Naive thymus-derived CD4-positive, alpha-beta T cell (primary cell): Measurements from ENCODE around the gene IPO4. TPM values are rescaled to one million over a fixed set of nuclear protein-coding genes. Genes with fewer than 3 reads are reported as not detected.
A peak's percentile ranks its signal among the peaks of the same experiment; 100 is the strongest.

ENCODE experiments used
- ATAC-seq: fragments of 150-1000 bp; cut with Tn5 transposase; 2 replicates; pipeline ENCODE4 v1.10.0; 2021; ENCODE audit warnings: mild to moderate bottlenecking, moderate library complexity
- CTCF ChIA-PET: fragments of 350-600 bp; sonication (Branson Sonifier 250); formaldehyde crosslinking; loops from one replicate; lab custom pipeline; 2021; ENCODE audit warnings: antibody characterized with exemption; lab: Charles Lee
- POLR2A ChIA-PET: fragments of 350-600 bp; sonication (Branson Sonifier 250); formaldehyde crosslinking; loops from one replicate; lab custom pipeline; 2021; ENCODE audit warnings: antibody characterized with exemption, inconsistent platforms; lab: Charles Lee
- DNase-seq, 9 donors: peaks; one replicate each; pipeline versions ENCODE4 v3.0.0 to v3.0.0-alpha.2; 2020 to 2022; ENCODE audit warnings: mixed read lengths in 1 of 9
- H3K27ac ChIP-seq: one replicate; pipeline ENCODE4 v1.7.0; 2013; ENCODE audit warnings: mild to moderate bottlenecking, low read depth, low read length, moderate library complexity
- H3K27me3 ChIP-seq, 2 donors: one replicate each; pipeline ENCODE4 v1.7.0; 2013; ENCODE audit warnings: low read length in 2 of 2, mild to moderate bottlenecking in 2 of 2, moderate library complexity in 2 of 2; ENCODE audit not compliant: control insufficient read depth in 2 of 2, insufficient read depth in 2 of 2
- H3K36me3 ChIP-seq, 3 experiments: 1 replicate in 2 of 3; 2 replicates in 1 of 3; pipeline ENCODE4 v1.7.0; 2013; ENCODE audit warnings: low read length in 3 of 3, mild to moderate bottlenecking in 3 of 3, moderate library complexity in 1 of 3; ENCODE audit not compliant: insufficient read depth in 3 of 3, control insufficient read depth in 2 of 3
- H3K4me1 ChIP-seq, 2 donors: one replicate each; pipeline ENCODE4 v1.7.0; 2013; ENCODE audit warnings: low read length in 2 of 2, mild to moderate bottlenecking in 2 of 2, moderate library complexity in 1 of 2; ENCODE audit not compliant: control insufficient read depth in 2 of 2, insufficient read depth in 2 of 2
- H3K4me3 ChIP-seq: 2 replicates; pipeline ENCODE4 v1.7.0; 2013; ENCODE audit warnings: mild to moderate bottlenecking, low read length
- H3K9me3 ChIP-seq, 3 experiments: 1 replicate in 2 of 3; 2 replicates in 1 of 3; pipeline ENCODE4 v1.7.0; 2013; ENCODE audit warnings: low read length in 3 of 3; ENCODE audit not compliant: control insufficient read depth in 2 of 3
- H3K27ac Mint-ChIP-seq, 9 donors: one replicate each; pipeline ENCODE4 v1.8.0; 2020 to 2022; ENCODE audit warnings: mixed read lengths in 9 of 9, mild to moderate bottlenecking in 8 of 9, moderate library complexity in 5 of 9, inconsistent platforms in 2 of 9
- H3K27me3 Mint-ChIP-seq, 5 donors: one replicate each; pipeline ENCODE4 v1.8.0; 2021 to 2022; ENCODE audit warnings: mixed read lengths in 5 of 5, mild to moderate bottlenecking in 1 of 5
- H3K36me3 Mint-ChIP-seq, 5 donors: one replicate each; pipeline ENCODE4 v1.8.0; 2020 to 2022; ENCODE audit warnings: mixed read lengths in 5 of 5, mild to moderate bottlenecking in 3 of 5, inconsistent platforms in 1 of 5
- H3K4me1 Mint-ChIP-seq, 7 donors: one replicate each; pipeline ENCODE4 v1.8.0; 2020 to 2022; ENCODE audit warnings: mixed read lengths in 7 of 7, mild to moderate bottlenecking in 3 of 7, inconsistent platforms in 1 of 7
- H3K4me3 Mint-ChIP-seq, 10 donors: one replicate each; pipeline ENCODE4 v1.8.0; 2020 to 2022; ENCODE audit warnings: mild to moderate bottlenecking in 10 of 10, mixed read lengths in 10 of 10, moderate library complexity in 6 of 10, inconsistent platforms in 2 of 10
- H3K9me3 Mint-ChIP-seq, 11 donors: one replicate each; pipeline ENCODE4 v1.8.0; 2020 to 2022; ENCODE audit warnings: mixed read lengths in 11 of 11, mild to moderate bottlenecking in 4 of 11, inconsistent platforms in 1 of 11, moderate library complexity in 1 of 11
- intact Hi-C, 2 donors: fragments of 100-400 bp; cut with micrococcal nuclease; formaldehyde crosslinking; loops; one replicate each; pipeline ENCODE4 v1.15.1; 2023
- polyA plus RNA-seq, 2 donors: library from polyadenylated mRNA; unstranded; fragments of 300-500 nt; fragmentation: Illumina TruSeq; gene quantifications; one replicate each; pipeline ENCODE4 v1.2.3, GENCODE V29; 2021
- total RNA-seq, 6 experiments: library from RNA in 5 of 6; stranded (reverse) in 5 of 6; gene quantifications; 1 replicate in 5 of 6; 2 replicates in 1 of 6; pipeline ENCODE4 v1.2.3 and lab custom pipeline; 2021 to 2026

The IPO4 gene
- total and polyA plus RNA-seq, 7 experiments from 2014 or later, result 17.5 to 45.2 (median 36.2) TPM

DNA sequence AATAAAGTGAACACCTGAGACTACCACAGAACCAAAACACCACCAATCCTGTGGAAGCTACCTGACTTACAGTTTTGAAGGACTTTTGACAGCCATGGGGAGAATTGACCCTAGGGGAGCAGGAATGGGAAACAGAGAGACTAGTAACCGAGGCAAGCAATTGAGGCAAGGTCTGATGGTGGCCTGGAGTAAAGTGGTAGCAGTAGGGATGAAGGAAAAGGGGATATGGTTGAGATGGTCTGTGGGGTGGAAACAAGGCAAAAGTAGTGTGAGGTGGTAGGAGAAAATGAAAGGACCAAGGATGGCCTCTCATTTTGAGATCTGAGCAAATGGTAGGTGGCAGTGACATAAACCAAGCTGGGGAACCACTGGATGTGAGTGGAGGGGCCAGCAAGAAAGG is 31.8 kb downstream of the IPO4 start:
- peak overlapping the region; percentile 46 to 100 (median 75) for H3K27ac Mint-ChIP-seq
- H3K27ac ChIP-seq, result no peak overlapping the region
- no peak overlapping the region for H3K4me3 ChIP-seq
- H3K9me3 Mint-ChIP-seq, result peaks cover 0 to 4% (median 0%) of the 10 kb centered on the region in 11 donors
- ATAC-seq (no peak), DNase-seq (no peak)
- ChIA-PET CTCF (interaction anchor here (0.6 kb wide), 1 partner anchor 47 kb away, joined by 4 read pairs; no protein-coding TSS in a partner anchor), POLR2A (interaction anchor here (1.0 to 1.7 kb wide), 3 partner anchors 10 to 59 kb away, joined by 3 to 7 read pairs (median 3); partner anchors contain the start of genes IPO4 and MDP1)
- peaks cover 23 to 69% (median 26%) of the 10 kb centered on the region in 3 experiments for H3K36me3 ChIP-seq
- H3K9me3 ChIP-seq, result no peaks in the 10 kb centered on the region
- H3K27me3 Mint-ChIP-seq, result peaks cover 0 to 4% (median 0%) of the 10 kb centered on the region in 5 donors
- intact Hi-C loops, result no loop called here
- H3K4me1 ChIP-seq, result peaks cover 9% of the 10 kb centered on the region in 2 donors
- H3K27me3 ChIP-seq, result no peaks in the 10 kb centered on the region
- H3K4me1 Mint-ChIP-seq, result peaks cover 11 to 33% (median 21%) of the 10 kb centered on the region in 7 donors
- no peak overlapping the region for H3K4me3 Mint-ChIP-seq
- peaks cover 6 to 55% (median 27%) of the 10 kb centered on the region in 5 donors for H3K36me3 Mint-ChIP-seq

DNA sequence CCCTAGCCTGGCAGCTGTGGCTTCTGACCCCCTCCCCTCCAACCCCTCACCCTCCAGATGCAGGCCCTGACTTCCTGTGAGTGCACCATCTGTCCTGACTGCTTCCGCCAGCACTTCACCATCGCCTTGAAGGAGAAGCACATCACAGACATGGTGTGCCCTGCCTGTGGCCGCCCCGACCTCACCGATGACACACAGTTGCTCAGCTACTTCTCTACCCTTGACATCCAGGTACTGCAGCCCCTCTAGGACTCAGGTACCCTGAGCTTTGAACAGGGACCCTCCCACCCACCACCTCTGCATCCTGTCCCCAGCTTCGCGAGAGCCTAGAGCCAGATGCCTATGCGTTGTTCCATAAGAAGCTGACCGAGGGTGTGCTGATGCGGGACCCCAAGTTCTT is 33.5 kb downstream of the IPO4 start:
- no peaks in the 10 kb centered on the region for H3K27me3 ChIP-seq
- H3K36me3 ChIP-seq, result peaks cover 27 to 77% (median 41%) of the 10 kb centered on the region in 3 experiments
- no peak overlapping the region for H3K4me3 Mint-ChIP-seq
- peaks cover under 1 to 1% of the 10 kb centered on the region in 2 donors for H3K4me1 ChIP-seq
- no peak for ATAC-seq
- no peak overlapping the region for H3K4me3 ChIP-seq
- CTCF ChIA-PET, result interaction anchor here (1.2 kb wide), 1 partner anchor 9 kb away, joined by 5 read pairs; no protein-coding TSS in a partner anchor
- peaks cover 0 to 25% (median 11%) of the 10 kb centered on the region in 7 donors for H3K4me1 Mint-ChIP-seq
- H3K36me3 Mint-ChIP-seq, result peaks cover 6 to 50% (median 25%) of the 10 kb centered on the region in 5 donors
- intact Hi-C loops, result no loop called here
- POLR2A ChIA-PET, result interaction anchor here (0.5 to 1.7 kb wide), 8 partner anchors 8 to 88 kb away, joined by 3 to 8 read pairs (median 4); partner anchors contain the start of genes DCAF11, MDP1, NRL and PSME1
- peak overlapping the region; percentile 47 for H3K27ac ChIP-seq
- DNase-seq, result no peak
- H3K27me3 Mint-ChIP-seq, result no peaks in the 10 kb centered on the region
- H3K9me3 ChIP-seq, result no peaks in the 10 kb centered on the region
- no peaks in the 10 kb centered on the region for H3K9me3 Mint-ChIP-seq
- peak overlapping the region in 5 of 9 donors; percentile 38 to 81 (median 61) for H3K27ac Mint-ChIP-seq

DNA sequence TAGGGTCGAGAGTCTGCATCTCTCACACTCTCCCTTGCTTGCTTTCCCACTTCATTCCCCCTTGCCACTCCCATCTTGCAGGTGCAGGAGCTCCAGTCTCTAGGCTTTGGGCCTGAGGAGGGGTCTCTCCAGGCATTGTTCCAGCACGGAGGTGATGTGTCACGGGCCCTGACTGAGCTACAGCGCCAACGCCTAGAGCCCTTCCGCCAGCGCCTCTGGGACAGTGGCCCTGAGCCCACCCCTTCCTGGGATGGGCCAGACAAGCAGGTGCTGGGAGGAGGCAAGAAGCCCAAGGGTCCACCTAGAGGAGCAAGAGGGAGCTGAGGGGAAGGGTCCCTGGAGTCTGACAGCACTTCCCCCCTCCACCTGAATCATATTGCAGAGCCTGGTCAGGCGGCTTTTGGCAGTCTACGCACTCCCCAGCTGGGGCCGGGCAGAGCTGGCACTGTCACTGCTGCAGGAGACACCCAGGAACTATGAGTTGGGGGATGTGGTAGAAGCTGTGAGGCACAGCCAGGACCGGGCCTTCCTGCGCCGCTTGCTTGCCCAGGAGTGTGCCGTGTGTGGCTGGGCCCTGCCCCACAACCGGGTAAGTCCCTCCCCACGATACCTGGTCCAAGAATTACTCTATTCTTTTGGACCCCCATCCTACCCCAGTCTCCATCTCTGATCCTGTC is 37.1 kb downstream of the IPO4 start:
- no peak overlapping the region for H3K4me3 Mint-ChIP-seq

DNA sequence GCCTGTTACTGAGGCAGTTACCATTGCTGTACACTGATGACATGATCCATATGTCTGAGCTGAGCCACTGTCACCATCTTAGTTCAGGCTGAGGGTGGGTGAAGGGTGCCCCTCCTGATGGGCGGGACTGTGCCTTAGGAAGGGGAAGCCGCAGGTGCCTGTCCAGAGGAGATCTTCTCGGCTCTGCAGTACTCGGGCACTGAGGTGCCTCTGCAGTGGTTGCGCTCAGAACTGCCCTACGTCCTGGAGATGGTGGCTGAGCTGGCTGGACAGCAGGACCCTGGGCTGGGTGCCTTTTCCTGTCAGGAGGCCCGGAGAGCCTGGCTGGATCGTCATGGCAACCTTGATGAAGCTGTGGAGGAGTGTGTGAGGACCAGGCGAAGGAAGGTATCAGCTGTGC is 37.6 kb downstream of the IPO4 start:
- Histone ChIP-seq H3K4me3 (no peak overlapping the region), H3K36me3 (peaks cover 21 to 62% (median 30%) of the 10 kb centered on the region in 3 experiments), H3K4me1 (peaks cover 19 to 24% of the 10 kb centered on the region in 2 donors), H3K27ac (no peak overlapping the region), H3K27me3 (no peaks in the 10 kb centered on the region), H3K9me3 (no peaks in the 10 kb centered on the region)
- Mint-ChIP-seq H3K9me3 (no peaks in the 10 kb centered on the region), H3K36me3 (peaks cover 0 to 50% (median 23%) of the 10 kb centered on the region in 5 donors), H3K27ac (peak overlapping the region in 3 of 9 donors; percentile 22 to 52 (median 28)), H3K27me3 (no peaks in the 10 kb centered on the region), H3K4me3 (peak overlapping the region in 1 of 10 donors; percentile 56), H3K4me1 (peaks cover 19 to 43% (median 32%) of the 10 kb centered on the region in 7 donors)
- no peak for ATAC-seq
- ChIA-PET CTCF (interaction anchor here (1.0 to 1.6 kb wide), 4 partner anchors 9 to 156 kb away, joined by 3 to 14 read pairs (median 5); no protein-coding TSS in a partner anchor), POLR2A (interaction anchor here (0.5 to 11.1 kb wide), 9 partner anchors 10 to 119 kb away, joined by 3 to 139 read pairs (median 5); partner anchors contain the start of genes EMC9, IPO4, IRF9 and PSME1)
- intact Hi-C loops, result no loop called here
- no peak for DNase-seq

More for the DNA sequence above, 37.1 kb downstream of the IPO4 start:
- Mint-ChIP-seq H3K36me3 (peaks cover 0 to 48% (median 24%) of the 10 kb centered on the region in 5 donors), H3K27me3 (no peaks in the 10 kb centered on the region), H3K27ac (peak overlapping the region in 1 of 9 donors; percentile 22), H3K9me3 (no peaks in the 10 kb centered on the region), H3K4me1 (peaks cover 19 to 38% (median 29%) of the 10 kb centered on the region in 7 donors)
- no peak for ATAC-seq
- intact Hi-C loops, result no loop called here
- ChIA-PET POLR2A (interaction anchor here (0.6 to 11.1 kb wide), 9 partner anchors 9 to 53 kb away, joined by 3 to 139 read pairs (median 3); partner anchors contain the start of genes EMC9, IPO4, IRF9 and PSME1), CTCF (interaction anchor here (1.1 to 1.6 kb wide), 3 partner anchors 9 to 156 kb away, joined by 4 to 14 read pairs (median 6); no protein-coding TSS in a partner anchor)
- no peaks in the 10 kb centered on the region for H3K9me3 ChIP-seq
- no peak overlapping the region for H3K27ac ChIP-seq
- H3K4me3 ChIP-seq, result no peak overlapping the region
- no peaks in the 10 kb centered on the region for H3K27me3 ChIP-seq
- H3K36me3 ChIP-seq, result peaks cover 21 to 67% (median 30%) of the 10 kb centered on the region in 3 experiments
- peaks cover 18 to 21% of the 10 kb centered on the region in 2 donors for H3K4me1 ChIP-seq
- no peak for DNase-seq

DNA sequence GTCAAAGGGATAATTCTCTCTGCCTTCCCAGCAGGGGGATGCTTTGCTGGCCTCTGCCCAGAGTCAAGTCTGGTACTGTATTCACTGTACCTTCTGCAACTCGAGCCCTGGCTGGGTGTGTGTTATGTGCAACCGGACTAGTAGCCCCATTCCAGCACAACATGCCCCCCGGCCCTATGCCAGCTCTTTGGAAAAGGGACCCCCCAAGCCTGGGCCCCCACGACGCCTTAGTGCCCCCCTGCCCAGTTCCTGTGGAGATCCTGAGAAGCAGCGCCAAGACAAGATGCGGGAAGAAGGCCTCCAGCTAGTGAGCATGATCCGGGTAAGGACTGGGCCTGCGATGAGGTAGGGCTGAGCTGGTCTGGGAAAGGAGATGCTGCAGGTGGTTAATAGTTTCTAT is 38.0 kb downstream of the IPO4 start:
- H3K27ac Mint-ChIP-seq, result peak overlapping the region in 5 of 9 donors; percentile 18 to 68 (median 28)
- ChIA-PET CTCF (interaction anchor here (1.0 to 1.6 kb wide), 4 partner anchors 10 to 157 kb away, joined by 3 to 14 read pairs (median 5); no protein-coding TSS in a partner anchor), POLR2A (interaction anchor here (0.5 to 11.1 kb wide), 11 partner anchors 10 to 119 kb away, joined by 3 to 139 read pairs (median 5); partner anchors contain the start of genes EMC9, IPO4, IRF9 and PSME1)
- intact Hi-C loops, result no loop called here
- peaks cover 0 to 50% (median 19%) of the 10 kb centered on the region in 5 donors for H3K36me3 Mint-ChIP-seq
- Histone ChIP-seq H3K9me3 (no peaks in the 10 kb centered on the region), H3K4me1 (peaks cover 23 to 28% of the 10 kb centered on the region in 2 donors), H3K36me3 (peaks cover 17 to 58% (median 26%) of the 10 kb centered on the region in 3 experiments), H3K27me3 (no peaks in the 10 kb centered on the region), H3K27ac (no peak overlapping the region), H3K4me3 (no peak overlapping the region)
- no peaks in the 10 kb centered on the region for H3K27me3 Mint-ChIP-seq
- H3K4me1 Mint-ChIP-seq, result peaks cover 24 to 48% (median 36%) of the 10 kb centered on the region in 7 donors
- H3K9me3 Mint-ChIP-seq, result no peaks in the 10 kb centered on the region
- DNase-seq (no peak), ATAC-seq (no peak)
- H3K4me3 Mint-ChIP-seq, result peak overlapping the region in 5 of 10 donors; percentile 20 to 56 (median 50)

DNA sequence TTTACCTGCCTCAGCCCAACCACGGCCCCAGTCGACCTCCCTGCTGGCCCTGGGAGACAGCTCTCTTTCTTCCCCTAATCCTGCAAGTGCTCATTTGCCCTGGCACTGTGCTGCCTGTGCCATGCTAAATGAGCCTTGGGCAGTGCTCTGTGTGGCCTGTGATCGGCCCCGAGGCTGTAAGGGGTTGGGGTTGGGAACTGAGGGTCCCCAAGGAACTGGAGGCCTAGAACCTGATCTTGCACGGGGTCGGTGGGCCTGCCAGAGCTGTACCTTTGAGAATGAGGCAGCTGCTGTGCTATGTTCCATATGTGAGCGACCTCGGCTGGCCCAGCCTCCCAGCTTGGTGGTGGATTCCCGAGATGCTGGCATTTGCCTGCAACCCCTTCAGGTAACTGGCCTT is 38.6 kb downstream of the IPO4 start:
- peak overlapping the region in 1 of 10 donors; percentile 50 for H3K4me3 Mint-ChIP-seq
- H3K4me1 Mint-ChIP-seq, result peaks cover 29 to 53% (median 41%) of the 10 kb centered on the region in 7 donors

More for the DNA sequence above, 38.6 kb downstream of the IPO4 start:
- intact Hi-C loops, result no loop called here
- H3K36me3 Mint-ChIP-seq, result peaks cover 0 to 52% (median 17%) of the 10 kb centered on the region in 5 donors
- peaks cover 12 to 53% (median 21%) of the 10 kb centered on the region in 3 experiments for H3K36me3 ChIP-seq
- H3K4me3 ChIP-seq, result no peak overlapping the region
- POLR2A ChIA-PET, result interaction anchor here (1.0 to 11.1 kb wide), 7 partner anchors 10 to 93 kb away, joined by 3 to 139 read pairs (median 5); partner anchors contain the start of genes EMC9, IPO4, IRF9 and PSME1
- H3K9me3 ChIP-seq, result no peaks in the 10 kb centered on the region
- H3K27me3 Mint-ChIP-seq, result no peaks in the 10 kb centered on the region
- CTCF ChIA-PET, result interaction anchor here (0.7 to 4.8 kb wide), 4 partner anchors 10 to 36 kb away, joined by 3 to 36 read pairs (median 8); partner anchors contain the start of genes DCAF11 and IRF9
- peak overlapping the region in 3 of 9 donors; percentile 18 to 68 (median 52) for H3K27ac Mint-ChIP-seq
- no peak overlapping the region for H3K27ac ChIP-seq
- no peak for ATAC-seq
- H3K4me1 ChIP-seq, result peaks cover 28 to 33% of the 10 kb centered on the region in 2 donors
- H3K9me3 Mint-ChIP-seq, result no peaks in the 10 kb centered on the region
- no peaks in the 10 kb centered on the region for H3K27me3 ChIP-seq
- no peak for DNase-seq
